ENCODE results near the gene ESCO1. TPM values are rescaled to one million over a fixed set of nuclear protein-coding genes. Genes with fewer than 3 reads are reported as not detected.

ESCO1 gene
- total and polyA plus RNA-seq, 2 of the 13 experiments (the other 11 are each of a cell fraction or from before 2014, with no cell fraction given), result 6.3 to 19.4 TPM

- TF ChIP-seq DBP (CRISPR knock-in tag; IDR thresholded peaks at IDR 0.05; ENCODE audit: not compliant biosample characterization) (no peak), BCL3 (CRISPR knock-in tag; IDR thresholded peaks at IDR 0.05) (peak; percentile 85), ZNF253 (CRISPR knock-in tag; IDR thresholded peaks at IDR 0.05; ENCODE audit: borderline replicate concordance) (no peak), RXRA (CRISPR knock-in tag; IDR thresholded peaks at IDR 0.05) (0 out of 2 replicates have a peak, but pooled peaks have one; percentile 75), ARNT2 (CRISPR knock-in tag; IDR thresholded peaks at IDR 0.05; ENCODE audit: low read depth) (no peak), SALL1 (CRISPR knock-in tag; IDR thresholded peaks at IDR 0.05) (no peak), ZNF382 (CRISPR knock-in tag; IDR thresholded peaks at IDR 0.05; ENCODE audit: borderline replicate concordance) (no peak), ZNF513 (CRISPR knock-in tag; conservative IDR thresholded peaks at IDR 0.05) (no peak), POLR2AphosphoS5 (IDR thresholded peaks at IDR 0.05; ENCODE audit: low read depth, low read length) (no peak), U2AF1 (optimal IDR thresholded peaks at IDR 0.05; ENCODE audit: low read depth, low read length) (no peak), IRX3 (CRISPR knock-in tag; IDR thresholded peaks at IDR 0.05; ENCODE audit: borderline replicate concordance, low read depth) (no peak), MBNL3 (CRISPR knock-in tag; conservative IDR thresholded peaks at IDR 0.05) (no peak), CREM (IDR thresholded peaks at IDR 0.05) (no peak), CREM (CRISPR knock-in tag; IDR thresholded peaks at IDR 0.05) (no peak), TEF (CRISPR knock-in tag; IDR thresholded peaks at IDR 0.05) (0 out of 2 replicates have a peak, but pooled peaks have one; percentile 34), ISL2 (CRISPR knock-in tag; IDR thresholded peaks at IDR 0.05) (no peak), STAT5B (CRISPR knock-in tag; IDR thresholded peaks at IDR 0.05) (0 out of 2 replicates have a peak, but pooled peaks have one; percentile 8), NONO (IDR thresholded peaks at IDR 0.05) (no peak), NONO (CRISPR knock-in tag; conservative IDR thresholded peaks at IDR 0.05) (peak; percentile 35)
Measured at GRCh38 chr18:21599585-21600525, 649 bp downstream of the ESCO1 start (continued).
